Stimulated activated CD4-positive, alpha-beta T cell treated with anti-CD3 and anti-CD28 coated beads, Interleukin-1b, Interleukin-23, amount 100 ng/mL, for 24 hours (primary cell): ENCODE results near the gene MRGPRX4.

Experiments used
- DNase-seq, 4 experiments: peaks; one replicate each; pipeline ENCODE4 v3.0.0-alpha.2; 2020; ENCODE audit warnings: low read depth in 4 of 4, low spot score in 1 of 4

MRGPRX4 gene

DNA sequence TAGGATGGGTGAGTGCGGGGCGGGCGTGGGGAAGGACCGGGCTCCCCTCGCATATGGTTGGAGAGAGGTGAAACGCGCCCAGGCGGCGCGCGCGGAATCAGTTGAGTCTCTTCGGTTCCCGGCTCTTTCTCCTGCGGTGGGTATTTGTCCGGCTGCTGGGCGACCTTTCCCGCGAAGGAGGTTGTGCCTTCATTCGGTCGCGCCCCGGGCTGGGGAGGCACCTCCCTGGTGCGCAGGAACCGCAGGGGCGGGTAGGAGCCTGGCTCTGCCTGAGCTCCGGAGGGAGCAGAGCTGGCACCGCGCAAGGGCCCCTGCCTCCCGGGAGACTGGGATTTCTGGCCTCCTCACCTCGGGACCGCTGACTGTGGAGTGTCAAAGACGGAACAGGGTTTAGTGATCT, 36.4 kb downstream of the MRGPRX4 start:
- no peak for DNase-seq

DNA sequence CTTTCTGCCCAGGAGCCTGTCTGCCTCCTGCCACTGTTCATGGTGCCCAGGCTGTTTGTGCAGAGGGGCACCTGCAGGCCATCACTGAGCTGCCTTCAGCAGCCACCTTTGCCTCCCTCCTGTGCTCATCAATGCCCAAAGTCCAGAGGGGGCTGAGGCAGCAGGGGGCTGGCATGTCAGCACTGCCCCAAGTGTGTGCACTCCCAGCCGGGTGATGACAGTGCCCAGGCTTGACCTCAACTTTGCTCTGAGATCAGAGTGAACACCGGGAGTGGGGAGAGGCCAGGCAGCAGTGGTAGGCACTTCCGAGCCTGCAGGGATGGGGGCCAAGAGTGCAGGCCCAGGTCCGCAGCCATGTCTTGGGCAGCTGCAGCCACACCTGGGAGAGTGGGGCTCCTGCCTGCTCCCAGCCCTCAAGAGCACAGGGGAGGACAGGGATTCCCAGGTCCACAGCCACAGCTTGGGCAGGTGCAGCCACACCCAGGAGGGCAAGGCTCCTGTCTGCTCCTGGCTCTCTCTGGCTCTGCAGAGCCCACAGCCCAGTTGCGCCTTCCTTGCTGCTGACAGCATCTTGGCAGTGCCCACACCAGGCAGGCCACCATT, 48.7 kb downstream of the MRGPRX4 start:
- no peak for DNase-seq

DNA sequence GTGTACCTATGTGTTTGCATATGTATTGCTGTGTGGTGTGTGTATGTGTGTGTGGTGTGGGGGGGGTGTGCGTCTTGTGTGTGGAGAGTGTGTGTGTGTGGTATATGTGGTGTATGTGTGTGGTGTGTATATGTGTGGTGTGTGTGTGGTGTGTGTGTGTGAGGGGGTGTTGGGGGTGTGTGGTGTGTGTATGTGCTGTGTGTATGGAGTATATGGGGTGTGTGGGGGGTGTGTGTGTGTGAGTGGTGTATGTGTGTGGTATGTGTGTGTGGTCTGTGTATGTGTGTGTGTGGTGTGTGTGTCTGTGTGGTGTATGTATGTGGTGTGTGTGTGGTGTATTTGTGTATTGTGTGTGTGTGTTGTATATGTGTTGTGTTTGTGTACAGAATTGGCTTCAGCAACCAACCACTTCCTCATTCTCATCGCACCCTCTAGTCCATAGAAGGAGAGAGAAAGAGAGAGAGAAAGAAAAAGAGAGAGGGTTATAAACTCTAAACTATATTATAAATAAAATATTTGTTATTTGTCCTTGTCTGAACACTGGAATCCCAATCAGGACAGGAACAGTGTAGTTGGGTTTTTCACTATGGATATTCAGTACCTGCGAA, 50.3 kb downstream of the MRGPRX4 start:
- no peak for DNase-seq
